ENCODE measurements around the gene ARHGEF28.

Gene ARHGEF28

DNA sequence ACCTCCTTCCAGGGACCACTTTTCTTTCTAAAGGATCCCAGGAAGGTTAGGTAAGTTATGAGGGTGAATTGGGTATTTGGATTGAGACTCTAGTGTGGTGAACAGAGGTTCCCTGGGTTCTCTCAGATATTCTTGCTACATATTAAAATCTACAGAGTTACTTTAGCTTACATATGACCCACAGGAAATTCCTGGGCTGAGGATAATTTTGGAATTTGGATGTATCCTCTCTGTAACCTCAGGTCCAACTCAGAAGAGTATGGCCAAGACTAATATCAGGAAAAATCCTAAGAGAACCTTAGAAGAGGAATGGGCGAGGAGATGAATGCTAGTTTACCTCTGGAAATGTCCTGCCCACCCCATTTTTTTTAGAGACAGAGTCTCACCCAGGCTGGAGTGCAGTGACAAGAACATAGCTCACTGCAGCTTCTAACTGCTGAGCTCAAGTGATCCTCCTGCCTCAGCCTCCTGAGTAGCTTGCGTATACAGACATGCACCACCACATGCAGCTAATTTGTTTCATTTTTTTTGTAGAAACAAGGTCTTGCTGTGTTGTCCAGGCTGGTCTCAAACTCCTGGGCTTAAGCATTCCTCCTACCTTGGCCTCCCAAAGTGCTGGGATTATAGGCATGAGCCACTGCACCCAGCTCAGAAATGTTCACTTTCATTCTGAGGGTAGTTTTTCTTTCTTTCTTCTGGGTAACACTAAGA is 196.4 kb downstream of the ARHGEF28 start:
- no peak for DNase-seq

DNA sequence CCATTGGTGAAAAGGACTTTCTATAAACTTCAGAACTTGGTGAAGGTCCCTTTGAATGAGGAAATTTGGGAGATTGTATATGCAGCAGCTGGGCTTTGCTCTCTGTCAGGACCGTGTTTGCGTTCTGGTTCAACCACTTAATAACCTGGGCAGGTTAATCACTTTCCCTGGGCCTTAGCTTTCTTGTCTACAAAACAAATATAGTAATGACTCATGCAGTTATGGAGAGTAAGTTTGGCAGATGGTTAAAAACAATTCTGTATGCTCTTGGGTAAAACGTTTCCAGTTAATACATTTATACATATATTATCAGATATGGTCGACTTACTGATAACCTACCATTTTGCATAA is 197.0 kb downstream of the ARHGEF28 start:
- DNase-seq = no peak

DNA sequence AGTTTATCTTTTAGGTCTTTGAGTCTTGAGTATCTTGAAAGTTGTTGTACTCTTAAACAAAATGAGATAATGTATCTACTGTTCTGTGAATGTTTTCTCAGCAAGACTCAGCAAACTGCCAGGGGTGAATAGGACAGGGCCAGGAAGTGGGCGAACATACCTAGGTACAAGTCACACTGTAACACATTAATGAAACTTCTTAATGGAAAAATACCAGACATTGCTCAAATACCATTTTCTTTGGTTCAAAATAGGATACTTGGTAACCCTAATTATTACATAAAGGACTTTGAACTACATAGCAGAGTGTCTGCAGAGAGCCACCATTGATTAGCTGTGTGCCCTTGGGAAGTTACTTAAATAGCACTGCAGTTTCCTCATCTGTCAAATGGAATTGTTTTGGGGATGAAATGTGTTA is 197.5 kb downstream of the ARHGEF28 start:
- DNase-seq = no peak

DNA sequence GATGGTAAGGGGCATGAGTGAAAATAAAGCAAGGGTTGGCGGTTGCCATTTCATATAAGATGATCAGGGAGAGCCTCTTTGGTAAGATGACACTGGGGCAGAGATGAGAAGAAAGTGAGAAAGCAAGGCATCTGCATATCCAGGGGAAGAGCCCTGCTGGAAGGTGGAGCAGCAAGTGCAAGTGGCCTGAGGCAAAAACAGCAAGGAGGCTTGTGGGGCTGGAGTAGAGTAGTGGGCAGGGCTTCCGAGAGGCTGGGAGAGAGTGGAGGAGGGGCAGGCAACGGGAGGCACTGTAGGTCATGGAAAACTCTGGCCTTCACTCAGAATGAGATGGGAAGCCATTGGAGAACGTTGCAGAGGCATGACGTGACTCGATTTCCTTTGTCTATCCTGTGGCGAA is 199.2 kb downstream of the ARHGEF28 start:
- no peak for DNase-seq

DNA sequence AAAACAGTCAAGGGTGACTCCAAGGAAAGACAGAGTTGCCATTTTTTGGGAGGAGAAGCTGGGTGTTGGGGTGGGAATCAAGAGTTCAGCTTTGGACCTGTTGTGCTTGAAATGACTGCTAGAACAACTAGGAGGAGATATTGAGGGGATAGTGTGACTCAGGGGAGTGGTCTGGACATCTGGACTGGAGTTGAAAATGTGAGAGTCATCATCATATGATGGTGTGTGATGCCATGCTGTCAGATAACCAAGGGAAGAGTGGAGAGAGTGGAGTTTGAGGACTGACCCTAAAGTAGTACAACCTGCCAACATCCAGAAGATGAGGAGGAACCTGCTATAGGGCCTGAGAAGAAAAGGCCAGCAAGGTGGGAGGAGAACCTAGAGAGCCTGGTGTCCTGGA is 199.7 kb downstream of the ARHGEF28 start:
- DNase-seq = no peak

DNA sequence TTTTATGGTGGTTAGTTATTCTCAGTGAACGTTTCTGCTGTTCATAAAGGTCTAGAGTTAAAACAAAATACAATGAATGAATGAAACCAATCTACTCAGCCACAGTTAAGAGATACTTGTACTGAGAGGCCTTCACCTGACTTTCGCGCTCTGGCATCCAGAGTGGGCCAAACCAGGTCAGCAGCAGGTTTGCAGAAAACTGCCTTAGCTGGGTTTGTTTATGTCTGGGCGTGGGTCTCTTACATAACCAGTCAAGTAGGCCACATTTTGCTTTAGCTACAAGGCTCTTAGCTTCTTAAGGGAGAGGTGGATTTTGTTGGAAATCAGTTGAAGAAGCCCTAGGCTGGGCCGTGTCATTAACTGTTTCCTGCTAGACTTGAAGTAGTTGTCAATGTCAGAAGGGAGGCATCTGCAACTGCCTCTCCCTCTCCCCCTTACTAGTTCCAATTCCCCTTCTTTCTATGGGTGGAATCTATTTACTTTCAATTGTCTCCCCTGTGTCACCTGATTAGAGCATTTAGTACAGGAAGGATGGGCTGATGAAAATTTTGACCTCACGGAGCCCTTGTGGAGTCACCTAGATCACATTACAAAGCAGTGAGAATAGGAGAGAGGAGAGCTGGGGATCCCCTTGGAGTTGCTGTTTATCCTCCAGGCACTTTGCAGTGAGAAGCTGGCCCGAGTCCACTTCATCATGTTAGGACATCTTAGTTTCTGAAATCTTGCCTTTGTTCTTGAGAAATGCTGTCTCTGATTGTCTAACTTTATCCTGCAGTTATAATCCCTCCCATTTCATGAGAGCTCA is 200.5 kb downstream of the ARHGEF28 start:
- no peak for DNase-seq

DNA sequence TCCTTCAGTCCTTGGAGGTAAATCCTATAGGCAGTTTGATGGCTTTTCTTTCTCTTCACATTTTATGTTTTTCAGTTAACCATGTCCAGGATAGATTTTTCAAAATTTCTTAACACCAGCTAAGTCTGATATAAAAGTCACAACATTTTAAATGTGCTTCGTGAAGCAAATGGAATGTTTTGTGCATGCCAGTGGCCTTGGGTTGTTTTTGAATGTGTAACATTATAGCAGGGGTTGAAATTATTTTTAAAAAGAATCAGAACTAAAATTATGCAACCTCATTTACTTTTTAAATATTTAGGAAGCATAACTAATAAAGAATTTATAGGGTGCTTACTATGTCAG is 201.1 kb downstream of the ARHGEF28 start:
- no peak for DNase-seq

DNA sequence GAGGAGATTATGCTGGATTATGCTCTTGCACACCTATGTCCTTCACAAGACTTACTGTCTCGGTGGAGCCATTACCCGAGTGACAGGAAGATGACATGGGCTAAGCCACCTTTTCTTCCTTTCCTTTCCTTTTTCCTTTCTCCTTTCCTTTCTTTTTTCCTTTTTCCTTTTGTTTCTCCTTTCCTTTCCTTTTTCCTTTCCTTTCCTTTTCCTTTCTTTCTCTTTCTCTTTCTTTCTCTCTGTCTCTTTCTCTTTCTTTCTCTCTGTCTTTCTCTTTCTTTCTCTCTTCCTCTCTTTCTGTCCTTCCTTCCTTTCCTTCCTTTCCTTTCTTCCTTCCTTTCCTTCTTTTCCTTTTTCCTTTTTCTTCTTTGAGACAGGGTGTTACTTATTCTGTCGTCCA is 202.5 kb downstream of the ARHGEF28 start:
- DNase-seq = no peak

DNA sequence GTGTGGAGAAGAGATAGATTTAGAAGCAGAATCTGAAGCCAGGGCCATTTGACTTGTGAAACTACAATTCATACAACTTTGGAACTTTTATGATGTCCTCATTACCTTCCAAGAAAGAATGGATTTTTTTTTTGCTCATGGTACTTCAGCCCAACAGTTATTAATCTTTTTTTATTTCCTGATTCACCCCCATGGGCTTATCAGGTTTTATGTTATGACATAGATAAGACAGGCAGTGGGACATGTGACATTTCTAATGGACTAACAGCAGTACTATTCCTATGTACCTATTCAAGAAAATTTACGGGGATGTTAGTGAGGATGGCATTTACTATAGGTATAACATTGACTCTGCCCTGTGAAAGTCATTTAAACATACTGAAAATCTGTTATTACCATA is 204.7 kb downstream of the ARHGEF28 start:
- DNase-seq = no peak

DNA sequence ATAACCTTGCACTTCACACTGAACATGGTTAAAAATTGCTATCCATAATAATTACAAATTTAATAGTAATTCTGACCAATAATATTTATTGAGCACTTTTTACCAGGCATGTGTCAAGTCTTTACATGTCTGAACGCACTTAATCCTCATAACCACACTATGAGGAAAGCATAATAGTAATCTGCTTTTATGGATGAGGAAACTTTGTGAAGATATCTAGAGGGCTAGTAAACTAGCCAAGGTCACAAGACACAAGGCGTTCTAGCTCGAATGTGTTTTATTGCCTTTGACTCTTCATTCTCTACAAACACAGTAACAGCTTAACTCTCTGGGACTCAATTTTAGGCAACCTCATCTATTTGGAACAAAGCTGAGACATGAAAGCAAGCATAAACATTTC is 205.1 kb downstream of the ARHGEF28 start:
- DNase-seq = no peak

DNA sequence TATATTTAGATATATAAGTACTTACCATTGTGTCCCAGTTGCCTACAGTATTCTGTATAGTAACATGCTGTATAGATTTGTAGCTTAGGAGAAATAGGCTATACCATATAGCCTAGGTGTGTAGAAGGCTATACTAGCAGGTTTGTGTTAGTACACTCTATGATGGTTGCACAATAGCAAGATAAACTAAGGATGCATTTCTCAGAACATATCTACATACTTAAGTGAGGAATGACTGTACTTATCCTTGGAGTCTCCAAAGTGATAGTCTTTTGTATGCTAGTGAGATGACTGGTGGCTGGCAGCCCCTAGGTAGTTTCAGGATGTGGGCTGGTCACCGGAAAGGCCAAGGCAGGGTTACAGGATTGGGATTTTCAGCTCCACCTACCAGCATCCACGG is 208.7 kb downstream of the ARHGEF28 start:
- no peak for DNase-seq

DNA sequence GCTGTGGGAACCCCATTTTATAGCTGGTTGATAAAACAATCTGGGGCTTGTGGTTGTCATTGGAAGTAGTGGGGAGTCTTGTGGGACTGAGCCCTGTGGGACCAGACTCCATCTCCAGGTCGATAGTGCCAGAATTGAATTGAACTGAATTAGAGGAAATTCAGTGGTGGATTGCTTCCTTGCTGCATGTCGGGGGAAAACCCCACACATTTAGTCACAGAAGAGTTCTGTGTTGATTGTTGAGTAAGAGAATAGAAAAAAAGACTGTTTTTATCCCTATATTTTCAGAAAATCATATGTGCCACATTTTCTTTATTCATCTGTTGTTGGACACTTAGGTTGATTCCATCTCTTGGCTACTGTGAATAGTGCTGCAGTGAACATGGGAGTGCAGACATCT is 209.7 kb downstream of the ARHGEF28 start:
- no peak for DNase-seq

DNA sequence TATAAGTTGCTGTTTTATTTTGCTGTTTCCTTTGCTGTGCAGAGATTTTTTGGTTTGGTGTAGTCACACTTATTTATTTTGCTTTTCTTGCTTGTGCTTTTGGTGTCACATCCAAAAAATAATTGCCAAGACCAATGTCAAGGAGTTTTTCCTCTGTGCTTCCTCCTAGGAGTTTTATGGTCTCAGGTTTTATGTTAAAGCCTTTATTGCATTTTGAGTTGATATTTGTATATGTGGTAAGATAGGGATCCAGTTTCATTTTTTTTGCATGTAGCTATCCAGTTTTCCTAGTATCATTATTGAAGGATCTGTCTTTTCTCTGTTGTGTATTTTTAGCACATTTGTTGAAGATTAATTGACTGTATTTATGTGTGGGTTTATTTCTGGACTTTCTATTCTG is 210.6 kb downstream of the ARHGEF28 start:
- no peak for DNase-seq

DNA sequence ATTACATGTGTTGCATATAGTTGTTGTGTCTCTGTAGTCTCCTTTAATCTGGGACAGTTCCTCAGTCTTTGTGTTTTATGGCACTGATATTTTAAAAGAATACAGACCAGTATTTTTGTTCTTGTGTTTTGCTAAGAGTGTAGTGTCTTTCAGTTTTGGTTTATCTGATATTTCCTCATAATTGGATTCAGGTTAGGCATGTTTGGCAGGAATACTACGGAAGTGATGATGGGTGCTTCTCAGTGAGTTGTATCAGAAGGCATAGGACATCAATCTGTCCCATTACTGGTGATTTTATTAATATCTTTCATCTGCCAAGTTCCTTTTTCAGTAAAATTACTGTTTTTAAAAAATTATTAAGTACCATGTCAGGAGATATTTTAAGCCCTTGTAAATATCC is 212.9 kb downstream of the ARHGEF28 start:
- no peak for DNase-seq

DNA sequence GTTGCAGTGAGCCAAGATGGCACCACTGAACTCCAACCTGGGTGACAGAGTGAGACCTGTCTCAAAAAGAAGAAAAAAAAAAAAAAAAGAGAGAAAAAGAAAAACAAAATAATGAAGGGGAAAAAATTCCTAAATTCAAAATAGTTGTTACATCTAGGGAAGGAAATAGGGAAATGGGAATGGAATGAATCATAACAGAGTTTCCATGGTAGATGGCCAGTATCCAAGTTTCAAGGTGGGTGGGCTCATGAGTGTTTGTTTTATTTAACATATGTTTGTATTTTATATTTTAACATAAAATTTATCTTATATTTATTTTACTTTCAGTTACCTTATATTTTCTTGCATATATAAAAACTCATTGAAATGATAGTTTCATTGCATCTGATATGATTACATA is 215.6 kb downstream of the ARHGEF28 start:
- no peak for DNase-seq

DNA sequence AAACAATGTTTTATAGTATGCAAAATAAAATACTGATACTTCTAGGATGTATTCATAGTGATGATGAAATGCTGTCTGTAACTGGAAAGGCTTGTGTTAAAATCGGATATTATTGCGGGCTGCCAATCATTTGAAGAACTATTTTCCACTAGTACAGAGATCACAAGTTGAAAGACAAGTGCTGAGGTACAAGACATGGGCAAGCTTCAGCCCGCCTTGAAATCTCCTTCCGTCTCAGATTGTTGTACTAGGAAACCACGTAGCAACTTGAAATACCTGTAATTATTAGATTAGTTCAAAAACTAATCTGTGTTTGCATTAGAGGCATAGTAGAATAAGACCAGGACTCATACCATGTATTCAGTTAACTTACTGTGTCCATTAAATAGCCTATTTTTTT is 218.2 kb downstream of the ARHGEF28 start:
- DNase-seq = no peak

DNA sequence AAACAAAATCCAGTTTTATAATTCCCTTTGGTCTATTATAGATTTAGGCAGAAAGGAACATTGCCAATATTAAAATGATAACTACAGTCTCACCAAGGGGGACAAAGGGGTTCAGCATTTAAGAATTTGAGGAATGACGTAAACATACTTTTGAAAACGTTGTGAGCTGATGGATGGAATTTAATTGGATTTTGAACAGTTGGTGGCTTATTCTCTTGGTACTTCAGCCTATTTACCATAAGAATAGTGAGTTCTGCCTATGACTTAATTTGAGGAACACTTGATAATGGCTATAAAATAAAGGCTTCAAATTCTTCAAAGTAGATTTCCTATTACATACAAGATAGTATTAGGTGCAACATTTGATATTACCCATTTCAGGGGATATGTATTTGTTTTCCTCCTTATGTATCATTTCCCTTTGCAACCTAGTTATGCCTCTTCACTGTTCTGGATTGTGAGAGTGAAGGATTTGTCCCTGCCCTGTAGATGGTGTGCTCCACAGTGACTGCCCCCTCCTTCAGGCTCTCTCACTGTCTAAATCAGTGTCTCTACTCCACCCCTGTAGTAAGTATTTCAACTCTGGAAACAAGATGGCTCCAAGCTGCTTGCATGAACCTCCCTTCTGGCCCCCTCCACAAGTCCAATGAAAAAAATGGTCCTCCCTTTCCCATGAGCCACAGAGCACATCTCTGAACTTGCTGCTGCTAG is 225.6 kb downstream of the ARHGEF28 start:
- DNase-seq = no peak

DNA sequence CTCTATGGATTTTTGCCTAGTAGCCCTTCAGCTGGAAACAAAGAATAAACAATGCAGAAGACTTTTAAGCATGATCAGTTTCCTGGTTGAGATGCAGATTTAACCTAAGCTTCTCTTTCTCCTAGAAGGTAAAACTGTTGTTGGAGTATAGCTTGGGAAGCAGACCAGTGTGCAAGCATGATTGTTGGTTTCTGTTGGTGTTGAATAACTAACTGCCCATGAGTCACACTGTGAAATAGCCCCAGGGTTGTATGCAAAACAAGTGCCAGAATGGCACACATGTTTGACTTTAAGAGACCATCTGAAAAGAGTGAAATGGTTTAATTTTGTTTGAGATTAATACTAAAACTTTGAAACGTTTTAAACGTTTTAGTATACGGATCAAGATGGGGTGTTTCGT is 227.1 kb downstream of the ARHGEF28 start:
- no peak for DNase-seq

DNA sequence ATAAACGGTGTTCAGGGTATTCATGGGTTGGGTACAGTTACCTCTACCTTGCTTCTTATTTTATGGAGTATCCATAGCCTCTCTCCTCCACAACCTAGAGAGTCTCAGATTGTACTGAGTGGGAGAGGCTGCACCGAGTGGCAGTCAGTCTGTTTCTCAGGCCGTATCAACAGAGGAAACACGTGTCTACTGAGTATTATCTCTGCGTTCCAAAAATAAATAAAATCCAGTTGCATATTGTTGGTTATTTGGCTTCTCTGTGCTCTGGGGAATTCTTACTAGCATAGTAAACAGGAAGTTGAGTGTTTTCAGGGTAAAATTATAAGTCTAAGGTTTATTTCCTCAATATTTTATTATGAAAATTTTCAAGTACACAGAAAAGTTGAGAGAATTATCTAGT is 231.0 kb downstream of the ARHGEF28 start:
- DNase-seq = no peak

DNA sequence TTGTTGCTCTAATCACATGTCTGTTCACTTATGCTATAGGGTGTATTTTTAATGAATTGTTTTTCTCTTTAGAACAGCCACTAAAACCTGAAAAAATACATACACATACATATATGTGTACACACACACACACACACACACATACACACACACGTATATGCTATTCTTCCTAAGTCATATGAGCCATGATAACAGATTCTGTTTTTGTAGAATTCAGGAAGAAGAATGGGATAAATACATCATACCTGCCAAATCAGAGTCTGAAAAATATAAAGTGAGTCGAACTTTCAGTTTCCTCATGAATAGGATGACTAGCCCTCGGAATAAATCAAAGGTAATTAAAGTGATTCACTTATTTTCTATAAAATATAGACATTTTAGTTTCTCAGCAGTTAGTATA is 231.4 kb downstream of the ARHGEF28 start:
- DNase-seq = no peak

DNA sequence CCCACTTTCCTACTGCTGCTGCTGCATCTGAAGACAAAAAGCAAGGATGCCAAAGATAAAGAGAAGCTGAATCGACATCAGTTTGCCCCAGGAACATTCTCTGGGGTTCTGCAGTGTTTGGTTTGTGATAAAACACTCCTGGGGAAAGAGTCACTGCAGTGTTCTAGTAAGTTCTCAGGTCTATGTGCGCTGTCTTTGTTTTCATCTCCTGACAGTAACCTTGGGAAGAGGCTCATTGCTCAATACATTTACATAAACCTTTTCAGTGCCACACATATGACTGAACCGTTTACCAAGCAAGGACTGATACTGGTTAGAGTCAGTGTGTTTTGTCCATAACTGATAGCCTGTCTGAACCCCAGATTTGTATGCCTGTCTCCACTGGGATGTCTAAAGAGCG is 232.1 kb downstream of the ARHGEF28 start:
- no peak for DNase-seq

DNA sequence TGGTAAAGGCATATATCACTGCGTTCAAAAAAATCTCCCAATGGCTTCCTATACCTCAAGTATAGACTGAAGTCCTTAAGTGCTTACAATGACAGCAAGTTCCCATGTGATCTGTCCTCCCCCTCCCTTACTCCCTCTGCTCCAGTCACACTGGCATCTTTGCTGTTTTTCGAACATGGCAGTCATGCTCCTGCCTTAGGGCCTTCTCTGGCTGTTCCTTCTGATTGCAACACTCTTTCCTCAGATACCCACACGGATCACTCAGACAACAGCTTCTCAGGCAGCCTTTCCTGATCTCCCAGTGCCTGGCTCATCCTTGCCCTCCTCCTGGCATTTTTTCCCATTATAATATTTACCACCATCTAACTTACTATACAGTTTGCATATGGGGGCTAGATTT is 232.8 kb downstream of the ARHGEF28 start:
- DNase-seq = no peak

DNA sequence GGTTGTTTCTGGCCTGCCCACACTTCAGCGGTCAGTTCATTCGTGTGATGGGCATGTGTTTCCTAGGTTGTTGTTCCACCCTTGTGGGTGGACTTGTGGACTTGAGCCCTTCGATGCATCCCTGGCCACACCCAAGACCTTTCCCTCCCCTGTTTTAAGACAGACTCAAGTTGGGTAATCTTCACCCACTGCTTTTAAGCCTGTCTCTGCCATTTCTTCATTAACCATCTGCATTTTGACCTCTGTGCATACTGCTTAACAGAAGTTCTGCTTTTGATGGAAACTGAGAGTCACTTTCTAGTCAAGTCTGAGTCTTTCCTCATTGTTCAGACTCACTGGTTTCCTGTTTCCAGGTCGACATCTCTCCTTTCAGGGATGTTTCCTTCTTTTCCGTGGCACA is 233.7 kb downstream of the ARHGEF28 start:
- no peak for DNase-seq

DNA sequence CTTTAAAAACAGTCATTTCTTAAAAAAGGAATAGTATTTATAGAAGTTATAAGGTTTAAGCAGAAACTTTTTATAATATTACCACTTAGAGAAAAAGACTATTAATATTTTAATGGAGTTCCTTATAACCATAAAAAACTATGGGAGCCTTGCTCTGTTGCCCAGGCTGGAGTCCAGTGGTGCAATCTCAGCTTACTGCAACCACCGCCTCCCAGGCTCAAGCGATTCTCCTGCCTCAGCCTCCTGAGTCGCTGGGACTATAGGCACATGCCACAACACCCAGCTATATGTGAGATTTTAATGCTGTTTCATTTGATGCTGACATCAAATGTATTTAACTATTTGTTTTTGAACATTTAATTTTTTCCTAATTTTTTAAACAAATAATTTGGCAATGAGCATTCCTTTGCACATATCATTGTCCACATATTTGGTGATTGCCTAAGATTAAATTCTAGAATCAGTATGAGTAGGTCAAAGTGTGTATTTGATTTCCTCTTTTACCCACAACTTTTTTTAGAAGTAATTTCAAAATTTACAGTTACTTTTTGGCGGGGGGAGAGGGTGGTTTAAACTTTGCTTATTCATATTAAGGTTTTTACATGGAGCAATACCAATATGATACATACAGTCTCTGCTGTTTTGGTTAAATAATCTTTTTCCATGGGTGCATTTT is 235.5 kb downstream of the ARHGEF28 start:
- no peak for DNase-seq

All from right hindlimb (tissue), 1 donor.